HG03095 (cell line): ENCODE measurements around the gene CPNE1.

Experiments
- ATAC-seq: cut with Tn5 transposase; IDR thresholded peaks from one replicate; pipeline ENCODE4 v1.9.1; 2021; ENCODE audit warnings: moderate library complexity; ENCODE audit not compliant: unreplicated experiment

The CPNE1 gene

DNA sequence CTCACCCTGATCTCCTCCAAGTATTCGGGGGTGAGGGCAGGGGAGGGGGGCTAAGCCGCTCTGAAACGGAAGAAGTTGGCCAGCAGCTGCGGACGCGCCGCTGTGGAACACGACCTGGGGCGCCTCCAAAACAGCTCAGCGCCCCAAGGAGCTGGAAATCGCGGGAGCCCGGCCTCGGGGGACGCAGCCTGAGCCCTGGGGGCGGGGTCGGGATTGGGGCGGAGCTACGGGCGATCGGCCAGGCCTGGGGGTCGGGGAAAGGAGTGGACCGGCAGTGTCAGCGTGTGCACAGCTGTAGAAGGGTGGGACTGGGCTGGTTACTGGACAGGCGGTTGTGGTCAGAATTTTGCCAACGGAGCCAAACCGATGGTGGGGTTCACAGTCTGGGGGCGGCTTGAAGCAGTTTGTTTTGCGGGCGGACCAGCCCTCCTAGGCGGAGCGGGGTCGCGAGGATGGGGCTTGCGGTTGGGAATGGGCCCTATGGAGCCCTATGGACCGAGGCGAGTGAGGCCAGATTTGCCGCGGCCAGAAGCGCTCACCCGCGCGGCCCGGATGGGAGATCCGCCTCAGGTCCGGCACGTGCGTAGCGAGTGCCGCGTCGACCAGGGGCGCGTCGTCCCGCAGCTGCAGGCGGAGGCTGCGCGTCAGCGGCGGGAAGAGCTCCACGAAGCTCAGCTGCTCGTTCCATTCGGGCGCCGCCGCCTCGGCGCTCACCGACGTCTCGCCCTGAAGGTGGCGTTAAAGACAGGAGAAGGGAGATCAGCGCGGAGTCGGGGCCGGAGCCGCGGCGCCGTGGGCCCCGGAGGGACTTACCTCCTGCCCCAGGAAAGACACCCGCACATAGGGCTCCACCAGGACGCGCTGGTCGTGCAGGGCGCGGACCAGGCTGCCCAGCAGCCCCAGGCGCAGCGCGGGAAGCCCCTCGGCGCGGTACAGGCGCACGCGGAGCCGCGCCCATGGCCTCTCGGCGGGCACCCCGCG, 63.4 kb downstream of the CPNE1 start:
- ATAC-seq, result no peak

DNA sequence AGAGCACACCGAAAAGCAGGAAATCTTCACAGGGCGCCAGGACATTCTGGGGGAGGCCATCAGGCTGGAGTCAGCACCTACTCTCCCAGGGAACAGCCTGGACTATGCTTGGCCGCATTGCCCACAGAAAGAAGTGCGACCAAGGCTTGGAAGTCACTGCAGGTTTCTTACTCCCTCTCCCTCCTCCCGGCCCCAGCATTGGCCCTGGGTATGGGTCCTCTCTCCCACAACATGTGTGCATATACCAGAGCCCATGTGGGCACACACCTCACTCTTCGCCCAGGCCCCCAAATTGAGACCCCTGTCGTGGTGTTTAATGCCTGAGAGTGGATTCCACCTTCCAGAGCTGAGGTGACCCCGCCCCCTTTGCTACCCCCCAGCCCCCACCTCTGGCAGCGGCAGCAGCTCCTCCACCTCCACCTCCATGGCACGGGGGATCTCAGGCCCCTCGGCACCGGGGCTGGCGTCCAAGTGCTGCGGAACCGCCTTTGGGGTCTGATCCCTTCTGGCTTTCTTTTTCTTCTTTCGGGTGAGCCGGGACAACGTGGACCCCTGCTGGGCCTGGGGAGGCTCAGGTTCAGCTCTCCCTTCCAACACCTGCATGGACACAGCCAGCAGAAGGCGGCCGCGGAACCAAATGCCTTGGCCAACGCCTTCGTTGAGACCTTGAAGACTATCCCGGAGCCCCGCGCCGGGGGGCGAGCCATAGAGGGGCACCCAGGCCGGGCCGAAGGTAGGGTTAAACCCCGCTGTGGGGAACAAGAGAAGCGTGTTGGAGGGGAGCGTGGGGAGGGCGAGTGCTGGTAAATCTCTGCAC, 64.3 kb downstream of the CPNE1 start:
- no peak for ATAC-seq

DNA sequence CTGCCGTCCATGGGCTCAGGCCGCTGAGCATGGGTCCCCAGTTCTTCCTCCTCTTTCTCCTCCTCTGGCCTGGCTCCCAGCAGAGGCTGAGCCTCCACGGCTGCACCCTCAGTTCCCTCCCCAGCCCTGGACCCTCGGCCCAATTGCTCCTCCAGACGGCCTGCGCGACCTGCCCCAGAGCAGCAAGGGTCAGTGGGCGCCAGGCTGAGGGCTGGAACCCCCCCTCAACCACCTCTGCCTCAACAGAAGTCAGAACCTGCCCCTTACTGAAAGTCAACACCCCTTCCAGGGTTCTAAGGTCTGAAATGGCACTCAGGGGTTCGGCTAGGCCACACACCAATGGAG, 65.0 kb downstream of the CPNE1 start:
- no peak for ATAC-seq

DNA sequence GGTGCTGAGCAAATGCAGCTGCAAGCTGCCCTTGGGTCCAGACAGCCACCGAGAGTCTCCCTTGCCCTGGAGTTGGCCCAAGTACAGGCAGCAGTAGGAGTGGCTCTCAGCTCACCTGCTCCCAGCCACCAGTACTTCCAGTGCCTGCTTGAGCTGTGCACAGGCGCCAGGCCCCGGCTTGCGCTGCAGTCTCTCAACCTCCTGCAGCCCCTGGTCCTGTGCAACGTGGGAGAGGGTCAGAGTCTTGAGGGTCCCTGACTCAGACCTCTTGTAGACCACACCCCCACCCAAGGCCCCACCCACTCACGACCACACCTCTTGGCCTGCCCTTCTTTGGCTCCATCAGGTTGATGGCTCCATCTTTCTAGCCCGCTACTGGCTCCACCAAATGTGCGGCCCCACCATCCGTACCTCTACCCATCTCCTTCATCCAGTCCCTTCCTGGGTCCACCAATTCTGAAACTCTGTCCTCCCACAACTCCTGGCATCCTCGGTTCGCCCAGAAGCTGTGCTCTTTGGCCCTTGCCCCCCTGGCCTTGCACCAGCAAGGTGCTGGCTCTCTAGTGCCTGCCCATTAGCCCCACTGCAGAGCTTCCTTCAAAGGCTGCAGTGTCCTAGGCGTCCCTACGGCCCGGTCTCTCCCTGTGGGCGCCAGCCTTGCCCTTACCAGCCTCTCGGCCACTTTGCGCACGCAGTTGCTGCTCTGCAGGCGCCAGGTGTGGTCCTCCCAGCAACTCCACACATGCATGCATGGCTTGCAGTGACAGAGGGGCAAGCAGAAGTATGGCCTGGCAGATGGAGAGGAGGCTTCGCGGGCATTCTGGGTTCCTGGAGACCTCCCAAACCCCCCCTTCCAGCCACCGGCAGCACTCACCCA, 65.6 kb downstream of the CPNE1 start:
- no peak for ATAC-seq

DNA sequence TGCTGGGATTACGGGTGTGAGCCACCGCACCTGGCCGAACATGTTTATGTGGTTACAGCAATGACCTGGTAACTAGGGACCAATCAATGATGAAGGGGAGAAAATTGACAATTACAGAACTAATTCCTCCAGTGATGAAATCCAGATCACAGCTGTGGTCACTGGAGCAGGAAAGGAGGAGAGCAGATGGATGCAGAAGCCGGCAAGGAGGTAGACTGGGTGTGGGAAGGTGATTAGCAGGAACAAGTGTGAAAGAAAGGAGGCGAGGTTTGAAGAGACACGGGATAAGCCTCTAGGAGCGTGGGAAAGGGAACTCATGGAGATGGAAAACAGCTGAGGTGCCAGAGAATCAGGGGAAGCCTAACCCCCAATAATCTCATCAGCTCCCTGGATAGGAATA, 66.2 kb downstream of the CPNE1 start:
- no peak for ATAC-seq

DNA sequence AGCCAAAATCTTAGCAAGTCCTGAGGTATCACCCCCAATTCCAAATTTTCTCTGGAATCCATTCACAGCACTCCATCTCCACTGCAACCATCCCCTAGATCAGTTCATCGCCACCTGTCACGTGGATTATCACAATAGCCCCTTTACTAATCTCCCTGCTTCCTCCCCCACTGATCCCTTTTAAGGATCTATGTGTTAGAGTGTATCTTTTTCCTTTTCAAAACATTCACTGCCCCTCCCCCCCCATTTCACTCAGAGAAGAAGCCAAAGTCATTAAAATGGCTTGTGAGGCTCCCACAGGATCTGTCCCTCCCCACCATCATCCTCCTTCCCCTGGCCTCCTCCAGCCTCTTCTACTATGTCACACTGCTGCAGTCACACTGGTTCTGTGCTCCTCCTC, 67.5 kb downstream of the CPNE1 start:
- ATAC-seq, result no peak

DNA sequence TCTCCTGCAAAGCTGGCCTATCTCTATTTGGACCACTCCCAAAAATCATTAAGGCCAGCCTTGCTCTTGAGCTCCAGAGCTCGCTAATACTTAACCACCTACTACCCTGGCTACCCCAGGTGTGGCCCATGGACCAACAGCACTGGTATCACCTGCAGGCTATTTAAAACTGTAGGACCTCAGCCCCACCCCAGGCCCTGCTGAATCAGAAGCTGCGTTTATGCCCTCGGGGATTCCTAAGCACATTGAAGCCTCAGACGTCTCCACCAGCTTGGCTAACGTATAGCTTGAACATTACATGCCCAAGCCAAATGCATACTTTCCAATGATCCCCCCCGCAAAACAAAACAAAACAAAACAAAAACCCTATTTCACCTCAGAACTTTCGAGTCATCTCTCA, 68.8 kb downstream of the CPNE1 start:
- ATAC-seq, result no peak

DNA sequence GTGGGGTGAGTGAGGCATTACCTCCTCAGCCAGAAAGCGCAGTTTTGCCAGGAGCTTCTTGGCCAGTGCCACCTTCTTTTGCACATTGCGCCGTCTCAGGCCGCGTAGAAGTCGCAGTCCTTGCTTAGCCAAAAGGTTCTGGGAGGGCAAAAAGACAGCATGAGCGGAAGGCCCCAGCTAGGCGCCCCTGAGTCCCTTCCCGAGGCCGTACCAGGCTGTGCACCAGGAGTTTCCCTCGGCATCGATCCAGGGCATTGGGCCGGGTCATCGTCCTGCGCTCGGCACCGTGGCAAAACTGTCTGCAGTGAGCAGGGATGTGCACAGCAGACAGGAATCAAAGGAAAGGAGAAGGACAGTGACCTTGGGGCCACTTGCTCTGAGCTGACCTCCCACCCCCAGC, 69.2 kb downstream of the CPNE1 start:
- ATAC-seq, result no peak

DNA sequence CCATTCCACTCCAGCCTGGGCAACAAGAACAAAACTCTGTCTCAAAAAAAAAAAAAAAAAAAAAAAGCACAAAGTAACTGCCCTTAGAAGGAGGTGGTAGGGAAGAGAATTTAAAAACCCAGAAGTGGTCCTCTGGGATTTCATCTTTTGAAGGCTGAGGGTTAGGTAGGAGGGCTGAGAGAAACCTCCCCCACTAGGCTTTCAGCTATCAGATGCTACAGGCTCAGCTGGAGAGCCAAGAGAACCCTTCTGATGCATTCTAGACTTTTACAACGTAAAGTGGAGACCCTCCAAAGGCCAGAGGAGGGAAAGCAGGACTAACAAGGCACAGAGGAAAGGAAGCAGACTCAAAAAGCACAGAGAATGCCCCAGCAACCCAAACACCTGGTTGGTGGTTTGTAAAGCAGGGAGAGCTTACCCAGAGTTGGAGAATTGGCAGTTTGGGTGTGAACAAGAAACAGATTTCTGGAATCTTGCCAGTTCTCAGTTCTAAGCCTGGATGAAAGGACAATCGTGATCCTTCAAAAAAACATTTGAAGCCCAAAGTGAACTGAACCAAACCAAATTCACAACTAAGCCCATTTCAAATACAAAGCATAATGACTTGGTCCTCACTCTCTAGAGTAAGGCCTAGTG, 72.2 kb downstream of the CPNE1 start:
- ATAC-seq, result no peak

DNA sequence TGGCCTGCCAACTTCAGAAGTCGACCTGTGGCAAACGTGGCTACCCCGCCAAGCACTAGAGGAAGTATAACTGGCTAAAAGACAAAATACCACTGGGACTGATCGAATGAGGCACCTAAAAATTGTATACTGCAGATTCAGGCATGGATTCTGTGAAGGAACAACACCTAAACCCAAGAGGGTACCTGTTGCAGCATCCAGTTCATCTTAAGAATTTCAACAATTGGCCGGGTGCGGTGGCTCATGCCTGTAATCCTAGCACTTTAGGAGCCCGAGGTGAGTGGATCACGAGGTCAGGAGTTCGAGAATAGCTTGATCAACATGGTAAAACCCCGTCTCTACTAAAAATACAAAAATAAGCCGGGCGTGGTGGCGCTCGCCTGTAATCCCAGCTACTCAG, 76.3 kb downstream of the CPNE1 start:
- no peak for ATAC-seq

DNA sequence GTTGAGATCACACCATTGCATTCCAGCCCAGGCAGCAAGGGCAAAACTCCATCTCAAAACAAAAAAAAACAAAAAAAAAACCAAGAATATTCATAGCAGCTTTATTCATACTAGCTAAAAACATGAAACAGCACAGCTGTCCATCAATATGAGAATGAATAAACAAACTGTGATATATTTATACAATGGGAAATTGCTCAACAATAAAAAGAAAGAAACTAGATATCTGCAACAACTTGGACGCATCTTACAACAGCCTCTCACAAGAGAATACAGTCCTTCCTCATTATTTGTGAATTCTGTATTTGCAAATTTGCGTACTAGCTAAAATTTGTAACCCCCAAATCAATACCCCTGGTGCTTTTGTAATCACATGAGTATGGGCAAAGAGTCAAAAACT, 77.3 kb downstream of the CPNE1 start:
- no peak for ATAC-seq

DNA sequence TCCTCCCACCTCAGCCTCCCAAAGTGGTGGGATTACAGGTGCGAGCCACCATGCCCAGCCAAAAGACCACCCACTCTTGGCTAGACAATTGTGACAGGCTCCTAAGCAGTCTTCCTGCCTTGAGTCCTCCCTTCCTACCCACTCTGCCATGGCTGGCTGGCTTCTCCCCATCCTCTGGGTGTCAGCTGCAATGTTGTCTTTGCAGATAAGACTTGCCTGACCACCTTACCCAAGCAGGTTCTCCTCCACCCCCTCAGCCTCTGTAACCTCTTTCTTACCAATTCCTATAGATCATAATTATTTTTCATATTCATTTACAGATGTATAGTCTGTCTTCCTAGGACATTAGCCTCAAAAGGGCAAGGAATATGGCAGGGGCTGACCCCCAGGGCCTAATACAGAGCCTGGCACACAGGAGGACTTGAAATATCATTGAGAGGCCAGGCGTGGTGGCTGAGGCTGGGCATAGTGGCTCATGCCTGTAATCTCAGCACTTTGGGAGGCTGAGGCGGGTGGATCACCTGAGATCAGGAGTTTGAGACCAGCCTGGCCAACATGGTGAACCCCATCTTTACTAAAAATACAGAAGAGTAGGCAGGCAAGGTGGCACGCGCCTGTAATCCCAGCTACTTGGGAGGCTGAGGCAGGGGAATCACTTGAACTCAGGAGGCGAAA, 77.8 kb downstream of the CPNE1 start:
- no peak for ATAC-seq

DNA sequence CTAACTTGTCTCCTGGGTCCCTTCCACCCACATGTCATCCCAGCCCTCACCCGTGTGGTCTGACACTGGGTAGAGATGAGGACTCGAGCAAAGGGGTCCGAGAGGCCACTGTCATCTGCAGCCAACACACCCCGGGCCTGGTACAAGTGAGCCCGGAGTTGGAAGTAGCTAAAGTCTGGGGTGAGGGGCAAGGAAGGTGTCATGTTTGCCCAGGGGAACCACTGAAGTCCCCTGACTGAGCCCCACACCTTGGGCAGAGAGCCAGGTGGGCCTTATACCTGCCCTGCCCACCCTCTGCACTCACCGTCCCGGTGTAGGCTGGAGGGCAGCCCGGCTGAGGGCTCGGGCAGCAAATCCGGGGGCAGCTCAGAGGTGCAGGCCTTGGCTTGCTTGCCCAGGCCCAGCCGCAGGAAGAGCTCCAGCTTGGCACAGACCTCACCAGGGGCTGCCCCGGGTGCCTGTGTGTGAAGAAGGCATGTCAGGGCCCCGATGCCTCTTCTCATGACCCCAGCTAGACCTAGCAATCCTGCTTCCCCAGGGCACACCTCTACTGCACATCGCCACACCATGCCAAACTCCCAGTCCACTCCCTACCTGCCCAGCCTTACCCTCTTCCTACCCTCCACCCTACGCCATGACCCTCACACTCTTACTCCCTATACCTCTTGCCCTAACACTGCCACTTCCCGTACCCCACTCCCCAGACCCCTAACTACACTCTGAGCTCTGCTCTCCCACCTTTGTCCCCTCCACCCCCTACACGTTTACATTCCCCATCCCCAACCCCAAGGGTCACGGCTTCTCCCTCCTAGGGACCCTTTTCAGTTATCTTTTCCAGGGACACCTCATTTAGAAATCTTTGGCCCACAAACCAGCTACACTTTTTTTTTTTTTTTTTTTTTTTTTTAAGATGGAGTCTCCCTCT, 80.8 kb downstream of the CPNE1 start:
- ATAC-seq, result no peak

DNA sequence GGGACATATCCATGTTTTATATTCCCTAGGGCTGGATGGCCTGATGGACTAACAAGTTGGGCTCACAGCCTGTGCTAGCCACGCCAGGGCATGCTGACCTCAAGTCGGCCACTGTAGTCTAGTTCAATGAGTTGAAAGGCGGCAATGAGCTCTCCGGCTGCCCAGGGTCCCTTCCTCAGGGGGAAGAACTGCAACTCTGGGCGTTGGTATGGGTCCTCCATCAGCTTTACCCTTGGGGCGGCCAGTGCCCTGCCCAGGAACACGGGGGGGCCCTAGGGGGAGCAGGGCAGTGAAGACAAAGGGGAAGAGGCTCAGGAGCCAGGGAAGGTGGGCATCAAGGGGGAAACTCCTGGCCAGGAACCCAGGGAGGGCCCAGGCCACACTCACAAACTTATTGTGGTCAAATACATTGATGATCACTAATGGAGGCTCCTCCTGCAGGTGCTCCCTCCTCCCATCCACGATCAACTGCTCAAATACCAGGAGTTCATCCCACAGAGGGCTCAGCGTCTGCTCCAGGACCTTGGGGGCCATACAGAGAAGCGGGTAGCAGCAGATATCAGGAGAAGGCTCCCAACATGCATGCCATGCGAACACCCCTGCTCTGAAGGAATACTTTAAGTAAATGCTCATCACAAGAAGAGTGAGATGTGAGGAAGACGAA, 81.8 kb downstream of the CPNE1 start:
- ATAC-seq, result no peak

DNA sequence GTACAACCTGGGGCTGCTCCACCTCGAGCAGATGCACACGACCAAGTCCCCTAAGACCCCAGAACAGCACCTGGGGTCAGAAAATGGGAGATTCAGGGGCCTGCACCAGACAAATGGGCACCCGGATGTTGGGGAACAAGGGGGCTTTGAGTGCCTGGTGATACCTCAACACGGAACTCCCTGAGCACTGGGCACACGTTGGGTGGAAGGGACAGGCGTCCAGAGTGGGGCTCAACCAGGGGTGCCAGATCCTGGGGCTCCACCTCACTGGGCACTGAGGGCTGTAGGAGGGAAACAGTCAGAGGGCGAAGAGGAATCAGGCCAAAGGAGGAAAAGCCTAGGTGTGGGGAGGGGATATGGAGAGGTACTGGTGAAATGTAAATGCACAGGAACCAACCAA, 82.6 kb downstream of the CPNE1 start:
- ATAC-seq, result no peak

DNA sequence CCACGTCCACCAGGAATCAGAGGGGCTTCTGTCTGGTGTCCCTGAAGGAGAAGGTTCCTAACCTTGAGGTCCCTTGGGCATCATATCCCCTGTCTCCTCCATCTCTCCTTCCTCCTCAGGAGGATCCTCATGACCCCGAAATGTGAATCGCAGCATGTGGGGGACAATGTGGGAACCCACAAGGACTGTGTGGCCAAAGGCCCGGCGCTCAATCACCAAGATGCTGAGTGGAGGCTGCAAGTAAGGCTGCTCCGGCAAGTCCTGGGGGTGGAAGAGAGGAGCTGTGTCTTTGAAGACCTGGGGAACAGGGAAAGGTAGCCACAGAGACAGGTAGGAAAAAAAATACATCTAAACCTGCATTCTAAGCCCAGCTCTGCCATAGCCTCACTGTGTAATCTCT, 85.5 kb downstream of the CPNE1 start:
- no peak for ATAC-seq

DNA sequence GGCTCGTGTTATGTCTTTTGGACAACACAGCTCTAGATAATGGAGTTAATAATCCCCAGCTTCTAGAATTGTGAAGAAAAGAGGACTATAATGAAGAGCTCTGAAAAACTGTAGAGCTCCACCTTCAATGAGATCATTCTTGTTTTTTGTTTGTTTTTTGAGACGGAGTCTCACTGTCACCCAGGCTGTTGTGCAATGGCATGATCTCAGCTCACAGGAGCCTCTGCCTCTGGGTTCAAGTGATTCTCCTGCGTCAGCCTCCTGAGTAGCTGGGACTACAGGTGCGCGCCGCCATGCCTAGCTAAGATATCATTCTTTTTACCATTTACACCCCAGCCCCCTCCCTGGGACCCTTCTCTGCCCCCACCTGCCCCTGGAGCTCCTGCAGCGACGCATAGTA, 86.2 kb downstream of the CPNE1 start:
- ATAC-seq, result no peak

DNA sequence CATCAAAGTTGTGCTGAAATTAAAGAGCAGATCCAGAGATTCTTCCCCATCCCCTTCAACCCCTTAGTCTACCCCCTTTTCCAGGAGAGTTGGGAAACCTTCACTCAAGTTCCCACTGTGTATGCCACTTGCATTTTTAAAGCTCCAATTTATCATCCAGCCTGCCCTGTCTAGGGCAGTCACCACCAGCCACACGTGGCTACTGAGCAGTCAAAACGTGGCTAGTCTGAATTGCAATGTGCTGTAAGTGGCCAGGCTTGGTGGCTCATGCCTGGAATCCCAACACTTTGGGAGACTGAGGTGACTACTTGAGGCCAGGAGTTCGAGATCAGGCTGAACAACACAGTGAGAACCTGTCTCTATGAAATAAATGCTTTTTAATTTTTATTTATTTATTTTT, 87.9 kb downstream of the CPNE1 start:
- ATAC-seq, result no peak
